Measurements from ENCODE around the gene NAALADL2. TPM values are rescaled to one million over a fixed set of nuclear protein-coding genes. Genes with fewer than 3 reads are reported as not detected.

The NAALADL2 gene
- total RNA-seq, 4 donors from 2014 or later: 0.26 to 218 (median 17.4) TPM

DNA sequence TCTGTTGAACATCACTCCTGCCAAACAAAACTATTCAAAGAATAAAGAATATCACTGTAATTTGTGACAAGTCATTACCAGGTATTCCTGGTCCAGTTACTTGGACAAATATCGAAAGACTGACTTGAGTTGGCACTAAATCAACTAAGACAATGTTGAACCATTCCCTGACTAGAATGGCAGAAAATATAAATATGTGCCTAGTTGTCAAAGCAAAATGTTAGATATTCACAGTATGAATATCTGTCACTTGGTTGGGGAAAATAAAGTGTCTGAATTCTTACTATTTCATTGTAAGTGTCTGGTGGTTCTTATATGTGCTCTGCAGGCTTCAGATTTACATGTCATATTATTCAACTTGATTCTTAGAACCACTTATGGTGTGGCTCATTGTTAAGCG lies 470.2 kb downstream of the NAALADL2 start:
- no peak for TF ChIP-seq POLR2A (IDR thresholded peaks at IDR 0.05)
- TF ChIP-seq, protein P1, sequence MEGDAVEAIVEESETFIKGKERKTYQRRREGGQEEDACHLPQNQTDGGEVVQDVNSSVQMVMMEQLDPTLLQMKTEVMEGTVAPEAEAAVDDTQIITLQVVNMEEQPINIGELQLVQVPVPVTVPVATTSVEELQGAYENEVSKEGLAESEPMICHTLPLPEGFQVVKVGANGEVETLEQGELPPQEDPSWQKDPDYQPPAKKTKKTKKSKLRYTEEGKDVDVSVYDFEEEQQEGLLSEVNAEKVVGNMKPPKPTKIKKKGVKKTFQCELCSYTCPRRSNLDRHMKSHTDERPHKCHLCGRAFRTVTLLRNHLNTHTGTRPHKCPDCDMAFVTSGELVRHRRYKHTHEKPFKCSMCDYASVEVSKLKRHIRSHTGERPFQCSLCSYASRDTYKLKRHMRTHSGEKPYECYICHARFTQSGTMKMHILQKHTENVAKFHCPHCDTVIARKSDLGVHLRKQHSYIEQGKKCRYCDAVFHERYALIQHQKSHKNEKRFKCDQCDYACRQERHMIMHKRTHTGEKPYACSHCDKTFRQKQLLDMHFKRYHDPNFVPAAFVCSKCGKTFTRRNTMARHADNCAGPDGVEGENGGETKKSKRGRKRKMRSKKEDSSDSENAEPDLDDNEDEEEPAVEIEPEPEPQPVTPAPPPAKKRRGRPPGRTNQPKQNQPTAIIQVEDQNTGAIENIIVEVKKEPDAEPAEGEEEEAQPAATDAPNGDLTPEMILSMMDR (IDR thresholded peaks at IDR 0.05): no peak
- Histone ChIP-seq H3K27ac (no peak overlapping the region), H3K4me3 (no peak overlapping the region), H3K27me3 (no peaks in the 10 kb centered on the region), H3K9me3 (no peaks in the 10 kb centered on the region), H3K36me3 (no peaks in the 10 kb centered on the region), H3K4me1 (no peaks in the 10 kb centered on the region)
- DNase-seq: no peak
- intact Hi-C loops (cut with DNase I; ENCODE audit: low total_unique reads): no loop called here

DNA sequence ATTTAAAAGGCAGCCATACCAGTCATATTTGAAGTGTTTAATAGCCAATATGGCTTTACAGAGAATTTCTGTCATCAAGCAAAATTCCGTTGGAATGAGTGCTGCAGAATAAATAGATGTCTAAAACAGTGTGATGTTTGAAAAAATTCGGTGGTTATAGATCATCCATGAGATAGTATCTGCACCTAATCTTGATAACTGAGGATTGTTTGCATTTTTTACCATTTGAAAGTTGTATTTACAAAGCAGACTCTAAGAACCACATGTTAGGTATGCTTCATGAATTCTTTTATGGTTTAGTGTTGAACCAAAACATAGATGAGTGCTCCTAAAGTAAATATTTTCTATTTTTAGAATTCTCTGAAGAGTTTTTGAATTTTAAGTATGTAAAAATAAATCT lies 476.1 kb downstream of the NAALADL2 start:
- no peak overlapping the region for H3K4me3 ChIP-seq
- H3K27ac ChIP-seq: no peak overlapping the region

DNA sequence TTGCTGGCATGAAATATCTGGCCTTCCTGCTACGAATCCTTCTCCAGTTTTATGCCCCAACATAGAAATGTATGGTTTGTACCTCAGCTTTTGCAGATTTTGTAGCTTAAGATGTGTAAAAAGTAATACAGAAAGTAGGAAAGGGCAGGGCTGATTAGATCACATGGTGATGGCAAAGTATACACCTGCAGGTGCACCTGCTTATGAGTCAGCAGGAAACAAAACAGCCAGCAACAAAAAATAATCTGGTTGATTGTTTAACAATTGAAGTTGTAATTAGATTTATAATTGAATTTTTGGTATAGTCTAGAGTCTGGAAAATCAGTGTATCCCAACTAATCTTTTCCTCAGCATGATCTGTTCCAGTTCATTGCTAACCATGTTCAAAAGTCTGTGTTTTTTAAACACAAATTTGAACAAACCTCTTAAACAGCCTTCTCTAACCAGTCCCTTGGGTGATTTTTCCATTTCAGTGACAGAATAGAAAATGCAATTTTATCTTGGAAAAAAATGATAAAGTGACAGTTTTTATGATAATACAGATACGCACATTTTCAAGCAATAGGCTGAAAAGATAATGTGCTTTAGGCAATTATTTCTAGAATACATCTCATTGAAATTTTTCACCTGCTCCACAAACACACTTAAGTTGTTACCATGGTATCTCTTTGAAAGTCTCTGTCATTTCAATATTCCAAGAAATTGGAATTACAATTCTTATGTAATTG lies 477.4 kb downstream of the NAALADL2 start:
- TF ChIP-seq, protein P1 (IDR thresholded peaks at IDR 0.05): no peak
- no peak for TF ChIP-seq POLR2A (IDR thresholded peaks at IDR 0.05)
- Histone ChIP-seq H3K4me3 (no peak overlapping the region), H3K4me1 (no peaks in the 10 kb centered on the region), H3K27ac (no peak overlapping the region), H3K9me3 (no peaks in the 10 kb centered on the region), H3K36me3 (no peaks in the 10 kb centered on the region), H3K27me3 (no peaks in the 10 kb centered on the region)
- no peak for DNase-seq
- intact Hi-C loops (cut with DNase I; ENCODE audit: low total_unique reads): no loop called here

More for the DNA sequence above, 476.1 kb downstream of the NAALADL2 start:
- TF ChIP-seq, protein P1 (IDR thresholded peaks at IDR 0.05): no peak
- no peak for TF ChIP-seq POLR2A (IDR thresholded peaks at IDR 0.05)
- Histone ChIP-seq H3K27me3 (no peaks in the 10 kb centered on the region), H3K36me3 (no peaks in the 10 kb centered on the region), H3K9me3 (no peaks in the 10 kb centered on the region), H3K4me1 (no peaks in the 10 kb centered on the region)
- no peak for DNase-seq
- intact Hi-C loops (cut with DNase I; ENCODE audit: low total_unique reads): no loop called here

DNA sequence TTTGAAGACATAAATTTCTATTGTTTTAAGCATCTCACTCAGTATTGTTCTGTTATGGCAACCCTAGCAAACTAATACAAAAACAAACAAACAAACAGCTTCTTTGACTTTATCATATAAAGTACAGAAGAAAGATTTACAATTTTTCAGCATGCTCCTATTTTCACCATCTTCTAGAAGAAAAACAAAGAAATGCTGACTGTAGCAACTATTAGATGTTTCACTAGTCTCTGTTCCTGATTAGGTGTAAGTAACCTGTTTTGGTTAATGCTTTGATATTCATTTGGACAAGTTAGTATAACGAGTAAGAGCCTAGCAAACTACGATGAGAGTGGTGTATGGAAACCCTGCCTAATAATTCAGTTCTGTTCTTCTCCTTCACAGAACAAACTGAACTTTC lies 478.5 kb downstream of the NAALADL2 start:
- Histone ChIP-seq H3K36me3 (no peaks in the 10 kb centered on the region), H3K27ac (no peak overlapping the region), H3K4me1 (no peaks in the 10 kb centered on the region), H3K27me3 (no peaks in the 10 kb centered on the region), H3K4me3 (no peak overlapping the region), H3K9me3 (no peaks in the 10 kb centered on the region)
- intact Hi-C loops (cut with DNase I; ENCODE audit: low total_unique reads): no loop called here
- TF ChIP-seq, protein P1 (IDR thresholded peaks at IDR 0.05): no peak
- TF ChIP-seq POLR2A (IDR thresholded peaks at IDR 0.05): no peak
- no peak for DNase-seq

DNA sequence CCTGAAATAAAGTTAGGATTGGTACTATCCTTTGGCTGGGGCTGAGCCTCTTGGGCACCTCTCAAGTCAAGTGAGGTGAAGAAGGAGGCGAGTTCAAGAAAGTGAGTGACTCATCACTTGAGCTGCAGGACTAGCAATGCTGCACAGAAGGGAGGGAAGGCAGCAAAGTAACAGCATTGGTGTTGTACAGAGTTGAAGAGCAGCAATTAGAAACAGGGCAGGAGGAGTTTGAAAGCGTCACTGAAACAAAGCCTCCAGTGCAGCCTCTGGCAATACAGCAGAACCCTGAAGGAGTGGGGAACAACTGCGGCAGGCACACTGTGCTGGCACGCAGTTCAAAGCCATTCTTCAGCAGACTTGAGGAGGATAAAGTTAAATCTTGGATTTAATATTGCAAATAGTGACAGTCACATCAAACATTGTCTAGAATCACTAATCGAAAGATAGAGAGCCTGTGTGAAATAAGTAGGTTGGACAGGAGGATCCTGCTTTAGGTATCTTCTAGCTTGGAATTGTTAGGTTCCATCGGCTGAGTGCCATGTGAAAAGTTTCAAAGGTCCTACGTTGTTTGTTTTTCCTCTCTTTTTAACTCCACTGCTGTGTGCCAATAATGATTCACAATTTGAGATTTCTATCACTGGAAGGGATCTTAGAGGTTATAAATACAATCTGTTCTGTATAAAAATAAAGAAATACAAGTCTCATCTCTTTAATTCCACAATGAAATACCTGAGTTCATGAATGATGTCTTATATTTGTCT lies 479.8 kb downstream of the NAALADL2 start:
- Histone ChIP-seq H3K36me3 (no peaks in the 10 kb centered on the region), H3K27me3 (no peaks in the 10 kb centered on the region), H3K4me1 (no peaks in the 10 kb centered on the region), H3K9me3 (no peaks in the 10 kb centered on the region), H3K4me3 (no peak overlapping the region), H3K27ac (no peak overlapping the region)
- TF ChIP-seq, protein P1 (IDR thresholded peaks at IDR 0.05): no peak
- TF ChIP-seq POLR2A (IDR thresholded peaks at IDR 0.05): no peak
- no peak for DNase-seq
- intact Hi-C loops (cut with DNase I; ENCODE audit: low total_unique reads): no loop called here

All from uterus (tissue), 4 donors.